ENCODE measurements around the gene MDFI. TPM values are rescaled to one million over a fixed set of nuclear protein-coding genes. Genes with fewer than 3 reads are reported as not detected.

The MDFI gene
- total and polyA plus RNA-seq, 5 donors from 2014 or later, result not detected

DNA sequence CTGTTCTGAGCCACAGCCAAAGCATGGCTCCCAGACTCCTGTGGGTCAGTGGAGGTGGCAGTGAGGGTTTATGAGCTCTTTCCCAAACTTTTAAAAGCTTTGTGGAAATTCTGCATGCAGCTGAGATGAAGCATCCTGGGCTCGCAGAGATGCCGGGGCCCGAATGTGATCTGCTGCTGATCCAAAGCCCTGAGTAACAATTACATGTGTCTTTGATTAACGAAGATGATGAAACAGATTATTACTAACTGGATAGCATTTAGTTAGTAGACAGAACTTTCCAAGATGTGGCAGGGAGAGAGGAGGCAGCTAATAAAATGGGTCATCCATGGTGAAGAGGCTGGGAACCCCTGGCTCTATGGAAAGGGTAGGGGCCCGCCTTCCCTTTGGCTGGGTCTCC, 43.9 kb upstream of the MDFI start:
- Histone ChIP-seq H3K4me3 (ENCODE audit: low read depth, low read length) (no peak overlapping the region), H3K9me3 (ENCODE audit: control insufficient read depth in 2 of 2, low read length in 2 of 2) (no peaks in the 10 kb centered on the region), H3K27me3 (ENCODE audit: control insufficient read depth, insufficient read depth, low read length) (no peaks in the 10 kb centered on the region), H3K4me1 (ENCODE audit: control insufficient read depth, insufficient read depth, low read length, poor library complexity, severe bottlenecking) (no peaks in the 10 kb centered on the region), H3K27ac (ENCODE audit: insufficient read depth, low read length, poor library complexity, severe bottlenecking) (no peak overlapping the region), H3K36me3 (ENCODE audit: control insufficient read depth, insufficient read depth, low read length) (no peaks in the 10 kb centered on the region)
- Mint-ChIP-seq H3K4me3 (no peak overlapping the region), H3K9me3 (no peaks in the 10 kb centered on the region), H3K36me3 (peaks cover 18% of the 10 kb centered on the region), H3K4me1 (peaks cover 0 to 5% (median 2%) of the 10 kb centered on the region in 4 donors), H3K27ac (no peak overlapping the region), H3K27me3 (no peaks in the 10 kb centered on the region)
- DNase-seq (no peak), ATAC-seq (ENCODE audit: low read depth in 2 of 2) (no peak)

- H3K4me1 ChIP-seq (ENCODE audit: control insufficient read depth, insufficient read depth, low read length, poor library complexity, severe bottlenecking), result no peaks in the 10 kb centered on the region
- H3K9me3 ChIP-seq (ENCODE audit: control insufficient read depth in 2 of 2, low read length in 2 of 2), result no peaks in the 10 kb centered on the region
- H3K36me3 ChIP-seq (ENCODE audit: control insufficient read depth, insufficient read depth, low read length), result no peaks in the 10 kb centered on the region
- H3K27me3 Mint-ChIP-seq, result no peaks in the 10 kb centered on the region
- no peaks in the 10 kb centered on the region for H3K9me3 Mint-ChIP-seq
- H3K27ac ChIP-seq (ENCODE audit: insufficient read depth, low read length, poor library complexity, severe bottlenecking), result no peak overlapping the region
- peaks cover 0 to 5% (median 2%) of the 10 kb centered on the region in 4 donors for H3K4me1 Mint-ChIP-seq
- no peak overlapping the region for H3K4me3 ChIP-seq (ENCODE audit: low read depth, low read length)
- no peak overlapping the region for H3K27ac Mint-ChIP-seq
- H3K4me3 Mint-ChIP-seq, result no peak overlapping the region
- ATAC-seq (ENCODE audit: low read depth in 2 of 2), result no peak
- peaks cover 18% of the 10 kb centered on the region for H3K36me3 Mint-ChIP-seq
- H3K27me3 ChIP-seq (ENCODE audit: control insufficient read depth, insufficient read depth, low read length), result no peaks in the 10 kb centered on the region
- no peak for DNase-seq
These were observed 43.5 kb upstream of the MDFI start for GRCh38 chr6:41594766-41595165.

DNA sequence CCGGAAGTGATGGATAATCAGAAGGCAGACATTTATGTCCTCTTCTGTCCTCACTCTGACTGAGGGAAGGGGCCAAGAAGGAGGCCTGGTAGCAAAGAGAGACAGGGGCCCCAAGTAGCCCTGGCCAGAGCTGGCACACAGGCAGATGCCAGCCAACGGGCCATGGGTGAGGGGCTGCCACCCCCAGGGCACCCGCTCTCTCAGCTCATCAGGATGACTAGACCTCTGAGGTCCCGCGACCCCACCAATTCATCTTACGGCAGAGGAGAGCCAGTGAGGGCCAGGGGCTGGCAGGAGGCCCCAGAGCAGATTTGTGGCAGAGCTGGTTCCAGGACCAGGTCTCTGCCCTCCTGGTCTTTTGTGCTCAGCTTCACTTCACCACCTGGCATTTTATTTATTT, 43.1 kb upstream of the MDFI start:
- no peaks in the 10 kb centered on the region for H3K27me3 ChIP-seq (ENCODE audit: control insufficient read depth, insufficient read depth, low read length)
- Mint-ChIP-seq H3K36me3 (peaks cover 18% of the 10 kb centered on the region), H3K9me3 (no peaks in the 10 kb centered on the region), H3K27ac (no peak overlapping the region), H3K4me1 (peaks cover 0 to 5% (median 2%) of the 10 kb centered on the region in 4 donors), H3K4me3 (no peak overlapping the region), H3K27me3 (no peaks in the 10 kb centered on the region)
- H3K9me3 ChIP-seq (ENCODE audit: control insufficient read depth in 2 of 2, low read length in 2 of 2), result no peaks in the 10 kb centered on the region
- no peaks in the 10 kb centered on the region for H3K4me1 ChIP-seq (ENCODE audit: control insufficient read depth, insufficient read depth, low read length, poor library complexity, severe bottlenecking)
- no peak overlapping the region for H3K4me3 ChIP-seq (ENCODE audit: low read depth, low read length)
- ATAC-seq (ENCODE audit: low read depth in 2 of 2) (no peak), DNase-seq (no peak)
- H3K27ac ChIP-seq (ENCODE audit: insufficient read depth, low read length, poor library complexity, severe bottlenecking), result no peak overlapping the region
- H3K36me3 ChIP-seq (ENCODE audit: control insufficient read depth, insufficient read depth, low read length), result no peaks in the 10 kb centered on the region

DNA sequence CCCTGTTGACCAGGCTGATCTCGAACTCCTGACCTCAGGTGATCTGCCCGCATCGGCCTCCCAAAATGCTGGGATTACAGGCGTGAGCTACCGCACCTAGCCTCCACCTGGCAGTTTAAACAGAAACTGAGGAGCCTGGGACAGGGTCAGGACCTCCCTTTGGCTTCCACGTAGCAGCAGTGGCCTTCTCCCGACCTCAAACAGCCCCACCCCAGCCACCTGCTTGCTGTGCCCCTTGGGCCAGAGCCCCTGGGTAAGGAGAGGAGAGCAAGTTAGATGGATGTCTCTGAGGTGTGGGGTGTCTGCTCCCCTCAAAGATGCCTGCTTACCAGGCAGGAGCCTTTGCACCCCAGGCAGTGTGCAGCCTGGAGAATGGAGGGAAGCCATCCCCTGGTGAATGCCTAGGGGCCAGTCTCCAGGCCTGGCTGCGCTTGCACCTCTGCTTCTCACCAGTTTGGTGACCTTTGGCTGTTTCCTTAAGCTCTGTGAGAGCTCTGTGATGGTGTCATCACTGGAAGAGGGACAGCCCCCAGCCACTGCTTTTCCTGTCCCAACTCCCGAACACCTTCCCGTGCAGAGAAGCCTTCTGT, 42.1 kb upstream of the MDFI start:
- Mint-ChIP-seq H3K9me3 (no peaks in the 10 kb centered on the region), H3K36me3 (peaks cover 11% of the 10 kb centered on the region), H3K27me3 (no peaks in the 10 kb centered on the region), H3K4me1 (peaks cover 0 to 5% (median 2%) of the 10 kb centered on the region in 4 donors), H3K27ac (no peak overlapping the region), H3K4me3 (no peak overlapping the region)
- Histone ChIP-seq H3K9me3 (ENCODE audit: control insufficient read depth in 2 of 2, low read length in 2 of 2) (no peaks in the 10 kb centered on the region), H3K27me3 (ENCODE audit: control insufficient read depth, insufficient read depth, low read length) (no peaks in the 10 kb centered on the region), H3K27ac (ENCODE audit: insufficient read depth, low read length, poor library complexity, severe bottlenecking) (no peak overlapping the region), H3K36me3 (ENCODE audit: control insufficient read depth, insufficient read depth, low read length) (no peaks in the 10 kb centered on the region), H3K4me3 (ENCODE audit: low read depth, low read length) (no peak overlapping the region), H3K4me1 (ENCODE audit: control insufficient read depth, insufficient read depth, low read length, poor library complexity, severe bottlenecking) (no peaks in the 10 kb centered on the region)
- ATAC-seq (ENCODE audit: low read depth in 2 of 2) (no peak), DNase-seq (no peak)

DNA sequence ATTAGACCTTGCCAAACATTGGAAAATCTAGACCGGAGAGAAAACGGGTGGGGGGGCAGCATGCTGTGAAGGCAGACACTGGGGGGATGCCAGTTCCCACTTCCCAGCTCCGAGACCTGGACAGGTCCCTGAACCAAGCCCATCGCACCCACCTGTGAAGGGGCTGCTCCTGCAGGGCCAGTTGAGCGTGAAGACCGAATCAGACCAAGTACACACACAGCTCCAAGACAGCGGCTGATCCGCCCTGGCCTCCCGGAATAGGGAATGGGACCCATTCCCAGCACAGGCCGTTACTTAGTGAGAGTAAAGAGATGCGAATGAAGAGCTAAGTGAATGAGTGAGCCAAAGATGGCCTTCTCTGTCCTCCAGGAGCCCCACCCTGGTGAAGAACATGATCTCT, 41.5 kb upstream of the MDFI start:
- no peak for ATAC-seq (ENCODE audit: low read depth in 2 of 2)
- peaks cover 8% of the 10 kb centered on the region for H3K36me3 Mint-ChIP-seq
- Histone ChIP-seq H3K9me3 (ENCODE audit: control insufficient read depth in 2 of 2, low read length in 2 of 2) (no peaks in the 10 kb centered on the region), H3K27ac (ENCODE audit: insufficient read depth, low read length, poor library complexity, severe bottlenecking) (no peak overlapping the region), H3K4me3 (ENCODE audit: low read depth, low read length) (no peak overlapping the region), H3K36me3 (ENCODE audit: control insufficient read depth, insufficient read depth, low read length) (no peaks in the 10 kb centered on the region), H3K27me3 (ENCODE audit: control insufficient read depth, insufficient read depth, low read length) (no peaks in the 10 kb centered on the region), H3K4me1 (ENCODE audit: control insufficient read depth, insufficient read depth, low read length, poor library complexity, severe bottlenecking) (no peaks in the 10 kb centered on the region)
- no peaks in the 10 kb centered on the region for H3K9me3 Mint-ChIP-seq
- no peak overlapping the region for H3K27ac Mint-ChIP-seq
- H3K4me3 Mint-ChIP-seq, result no peak overlapping the region
- no peak for DNase-seq
- H3K27me3 Mint-ChIP-seq, result peaks cover under 1% of the 10 kb centered on the region
- H3K4me1 Mint-ChIP-seq, result peaks cover 0 to 2% (median 2%) of the 10 kb centered on the region in 4 donors

GRCh38 chr6:41597246-41598000, 40.8 kb upstream of the MDFI start:
- no peak for DNase-seq
- no peak overlapping the region for H3K4me3 Mint-ChIP-seq
- no peak for ATAC-seq (ENCODE audit: low read depth in 2 of 2)
- Histone ChIP-seq H3K27me3 (ENCODE audit: control insufficient read depth, insufficient read depth, low read length) (no peaks in the 10 kb centered on the region), H3K9me3 (ENCODE audit: control insufficient read depth in 2 of 2, low read length in 2 of 2) (no peaks in the 10 kb centered on the region), H3K36me3 (ENCODE audit: control insufficient read depth, insufficient read depth, low read length) (no peaks in the 10 kb centered on the region), H3K27ac (ENCODE audit: insufficient read depth, low read length, poor library complexity, severe bottlenecking) (no peak overlapping the region), H3K4me1 (ENCODE audit: control insufficient read depth, insufficient read depth, low read length, poor library complexity, severe bottlenecking) (no peaks in the 10 kb centered on the region), H3K4me3 (ENCODE audit: low read depth, low read length) (no peak overlapping the region)
- peaks cover 5% of the 10 kb centered on the region for H3K27me3 Mint-ChIP-seq
- H3K36me3 Mint-ChIP-seq, result peaks cover 5% of the 10 kb centered on the region
- no peaks in the 10 kb centered on the region for H3K4me1 Mint-ChIP-seq
- H3K9me3 Mint-ChIP-seq, result peaks cover 0 to 1% (median 0%) of the 10 kb centered on the region in 7 donors
- no peak overlapping the region for H3K27ac Mint-ChIP-seq

GRCh38 chr6:41598670-41599014, 39.6 kb upstream of the MDFI start:
- no peaks in the 10 kb centered on the region for H3K27me3 ChIP-seq (ENCODE audit: control insufficient read depth, insufficient read depth, low read length)
- peaks cover 5% of the 10 kb centered on the region for H3K36me3 Mint-ChIP-seq
- no peak for ATAC-seq (ENCODE audit: low read depth in 2 of 2)
- H3K4me1 Mint-ChIP-seq, result peaks cover 0 to 10% (median 6%) of the 10 kb centered on the region in 4 donors
- peaks cover 14% of the 10 kb centered on the region for H3K27me3 Mint-ChIP-seq
- no peaks in the 10 kb centered on the region for H3K9me3 ChIP-seq (ENCODE audit: control insufficient read depth in 2 of 2, low read length in 2 of 2)
- H3K36me3 ChIP-seq (ENCODE audit: control insufficient read depth, insufficient read depth, low read length), result no peaks in the 10 kb centered on the region
- peaks cover 0 to 1% (median 0%) of the 10 kb centered on the region in 7 donors for H3K9me3 Mint-ChIP-seq
- no peak for DNase-seq
- no peak overlapping the region for H3K4me3 ChIP-seq (ENCODE audit: low read depth, low read length)
- H3K27ac Mint-ChIP-seq, result no peak overlapping the region
- H3K4me1 ChIP-seq (ENCODE audit: control insufficient read depth, insufficient read depth, low read length, poor library complexity, severe bottlenecking), result peaks cover 8% of the 10 kb centered on the region
- H3K4me3 Mint-ChIP-seq, result no peak overlapping the region
- no peak overlapping the region for H3K27ac ChIP-seq (ENCODE audit: insufficient read depth, low read length, poor library complexity, severe bottlenecking)
